ENCODE results near the gene KRTAP4-16. TPM values are rescaled to one million over a fixed set of nuclear protein-coding genes. Genes with fewer than 3 reads are reported as not detected.
"Not testable (repeated sequence)": the region's sequence is repeated elsewhere in the genome, so short reads cannot be mapped to it uniquely, and the experiment has no call there.

Gene KRTAP4-16
- total and polyA plus RNA-seq, 2 of the 8 experiments (the other 6 are each of a cell fraction or from before 2014, with no cell fraction given) = not detected

GRCh38 chr17:41139865-41140264 lies 37.9 kb upstream of the KRTAP4-16 start:
- WGBS, 2 experiments (ENCODE audit: extremely low coverage in 1 of 2, insufficient coverage in 1 of 2, insufficient read length in 1 of 2, insufficient replicate concordance in 2 of 2, low coverage in 1 of 2, low lambda C conversion rate in 2 of 2, missing lambda C conversion rate in 1 of 2) = 89% methylated on average over 12 of the region's 12 CpGs; no CpG with 5 or more reads in 1 of the 2 experiments
- CTCF ChIA-PET (ENCODE audit: partially characterized antibody) = not testable (repeated sequence)

More at GRCh38 chr17:41139865-41140264, 37.9 kb upstream of the KRTAP4-16 start:
- POLR2A ChIA-PET (ENCODE audit: partially characterized antibody); H2BK5ac ChIP-seq (ENCODE audit: low read depth, low read length); H2BK20ac ChIP-seq (ENCODE audit: low read length); H2AK5ac ChIP-seq (ENCODE audit: low read depth, low read length); DNase-seq (ENCODE audit: low read depth in 1 of 2, low spot score in 2 of 2); H3K9ac ChIP-seq (replicated peaks in 1 of 4; ENCODE audit: extremely low read depth in 1 of 4, low read depth in 3 of 4, low read length in 3 of 4); H4K20me1 ChIP-seq (replicated peaks in 1 of 2; ENCODE audit: control insufficient read depth in 1 of 2, insufficient read depth in 2 of 2, low read length in 2 of 2); H2BK15ac ChIP-seq (ENCODE audit: low read length); H3K4me3 ChIP-seq (ENCODE audit: extremely low read depth in 1 of 4, insufficient read depth in 2 of 4, low read depth in 3 of 4, low read length in 4 of 4); H3K18ac ChIP-seq (ENCODE audit: extremely low read depth, low read length); H3K4ac ChIP-seq (replicated peaks; ENCODE audit: insufficient read length, low read depth, low read length); H3K79me2 ChIP-seq (ENCODE audit: control insufficient read depth in 1 of 2, insufficient read depth in 2 of 2, low read length in 2 of 2); H3K23ac ChIP-seq (ENCODE audit: insufficient read length); H2AFZ ChIP-seq (ENCODE audit: low read length); H3K56ac ChIP-seq (replicated peaks; ENCODE audit: insufficient read length, low read depth, low read length); H3K27ac ChIP-seq (ENCODE audit: low read depth, low read length); H2BK120ac ChIP-seq (replicated peaks; ENCODE audit: low read depth, low read length); H2BK12ac ChIP-seq (ENCODE audit: low read depth, low read length); H3K14ac ChIP-seq (ENCODE audit: insufficient read length); H4K91ac ChIP-seq (replicated peaks; ENCODE audit: insufficient read length, low read length); H3K4me1 ChIP-seq (replicated peaks in 1 of 4; ENCODE audit: control insufficient read depth in 3 of 4, insufficient read depth in 4 of 4, low read length in 3 of 4); H4K8ac ChIP-seq (ENCODE audit: extremely low read depth, insufficient read depth, low read length); H3K4me2 ChIP-seq (ENCODE audit: insufficient read depth in 1 of 2, low read depth in 2 of 2, low read length in 2 of 2); H3K79me1 ChIP-seq (ENCODE audit: low read depth, low read length); H4K5ac ChIP-seq (ENCODE audit: insufficient read length, low read depth, low read length); H3K23me2 ChIP-seq (ENCODE audit: low read depth, low read length); FAIRE-seq; H3K36me3 ChIP-seq (ENCODE audit: control insufficient read depth in 2 of 4, insufficient read depth in 4 of 4, low read length in 3 of 4); H3K27me3 ChIP-seq (replicated peaks in 1 of 4; ENCODE audit: control insufficient read depth in 3 of 4, extremely low read depth in 1 of 4, insufficient read depth in 3 of 4, low read length in 3 of 4): not testable (repeated sequence)
- peaks cover 12% of the 10 kb centered on the region in 2 experiments; a peak in 3 of 4 replicates for H3K9me3 ChIP-seq (ENCODE audit: insufficient read depth in 2 of 2, low read depth in 1 of 2, low read length in 1 of 2)
